Measurements from ENCODE around the gene TMEM63B. TPM values are rescaled to one million over a fixed set of nuclear protein-coding genes. Genes with fewer than 3 reads are reported as not detected.

The TMEM63B gene
- total and polyA plus RNA-seq, 2 of the 8 experiments (the other 6 are each of a cell fraction or from before 2014, with no cell fraction given) = 61.1 to 96.8 TPM

DNA sequence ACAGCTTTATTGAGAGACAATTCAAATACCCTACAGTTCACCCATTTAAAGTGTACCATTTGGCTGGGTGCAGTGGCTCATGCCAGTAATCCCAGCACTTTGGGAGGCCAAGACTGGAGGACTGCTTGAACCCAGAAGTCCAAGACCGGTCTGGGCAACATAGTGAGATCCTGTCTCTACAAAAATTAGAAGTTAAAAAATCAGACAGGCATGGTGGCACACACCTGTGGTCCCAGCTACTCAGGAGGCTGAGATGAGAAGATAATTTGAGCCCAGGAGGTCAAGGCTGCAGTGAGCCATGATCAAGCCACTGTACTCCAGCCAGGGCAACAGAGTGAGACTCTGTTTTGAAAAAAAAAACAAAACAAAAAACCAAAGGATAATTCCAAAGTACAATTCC, 40.2 kb downstream of the TMEM63B start:
- no peak overlapping the region for H4K5ac ChIP-seq (ENCODE audit: insufficient read length, low read depth, low read length)
- H3K79me1 ChIP-seq (ENCODE audit: low read depth, low read length) = no peaks in the 10 kb centered on the region
- H3K27ac ChIP-seq (ENCODE audit: low read depth, low read length) = no peak overlapping the region
- no peaks in the 10 kb centered on the region for H3K36me3 ChIP-seq (ENCODE audit: control insufficient read depth in 2 of 4, insufficient read depth in 4 of 4, low read length in 3 of 4)
- no peak overlapping the region for H2BK20ac ChIP-seq (ENCODE audit: low read length)
- no peak overlapping the region for H2AFZ ChIP-seq (ENCODE audit: low read length)
- H2BK5ac ChIP-seq (ENCODE audit: low read depth, low read length) = no peak overlapping the region
- H2BK15ac ChIP-seq (ENCODE audit: low read length) = no peak overlapping the region
- TF ChIP-seq TAF7 (optimal IDR thresholded peaks at IDR 0.05; ENCODE audit: borderline replicate concordance, low read depth, low read length) = no peak
- TF ChIP-seq NRF1 (IDR thresholded peaks at IDR 0.05; ENCODE audit: low read depth, low read length) = no peak
- no peak for TF ChIP-seq BRCA1 (IDR thresholded peaks at IDR 0.05; ENCODE audit: low read depth, low read length)
- H2BK12ac ChIP-seq (ENCODE audit: low read depth, low read length) = no peak overlapping the region
- 92% methylated on average over 1 of the region's 1 CpG; no CpG with 5 or more reads in 1 of the 2 experiments for WGBS, 2 experiments (ENCODE audit: extremely low coverage in 1 of 2, insufficient coverage in 1 of 2, insufficient read length in 1 of 2, insufficient replicate concordance in 2 of 2, low coverage in 1 of 2, low lambda C conversion rate in 2 of 2, missing lambda C conversion rate in 1 of 2)
- H4K91ac ChIP-seq (replicated peaks; ENCODE audit: insufficient read length, low read length) = no peak overlapping the region
- H3K56ac ChIP-seq (replicated peaks; ENCODE audit: insufficient read length, low read depth, low read length) = no peak overlapping the region
- H3K18ac ChIP-seq (ENCODE audit: extremely low read depth, low read length) = no peak overlapping the region
- H3K23ac ChIP-seq (ENCODE audit: insufficient read length) = no peak overlapping the region
- H3K9me3 ChIP-seq (ENCODE audit: insufficient read depth in 2 of 2, low read depth in 1 of 2, low read length in 1 of 2) = no peaks in the 10 kb centered on the region
- no peaks in the 10 kb centered on the region for H3K23me2 ChIP-seq (ENCODE audit: low read depth, low read length)
- no peak for FAIRE-seq
- no peaks in the 10 kb centered on the region for H4K20me1 ChIP-seq (replicated peaks in 1 of 2; ENCODE audit: control insufficient read depth in 1 of 2, insufficient read depth in 2 of 2, low read length in 2 of 2)
- peaks cover 0 to 18% (median 13%) of the 10 kb centered on the region in 4 experiments; a peak in 6 of 7 replicates for H3K4me1 ChIP-seq (replicated peaks in 1 of 4; ENCODE audit: control insufficient read depth in 3 of 4, insufficient read depth in 4 of 4, low read length in 3 of 4)
- no peak overlapping the region for H3K9ac ChIP-seq (replicated peaks in 1 of 4; ENCODE audit: extremely low read depth in 1 of 4, low read depth in 3 of 4, low read length in 3 of 4)
- H3K27me3 ChIP-seq (replicated peaks in 1 of 4; ENCODE audit: control insufficient read depth in 3 of 4, extremely low read depth in 1 of 4, insufficient read depth in 3 of 4, low read length in 3 of 4) = 0 out of 7 replicates have a peak, but pooled peaks cover 0 to 4% (median 0%) of the 10 kb centered on the region in 4 experiments
- H3K14ac ChIP-seq (ENCODE audit: insufficient read length) = no peak overlapping the region
- no peak overlapping the region for H4K8ac ChIP-seq (ENCODE audit: extremely low read depth, insufficient read depth, low read length)
- H3K4me3 ChIP-seq (ENCODE audit: extremely low read depth in 1 of 4, insufficient read depth in 2 of 4, low read depth in 3 of 4, low read length in 4 of 4) = no peak overlapping the region
- H2AK5ac ChIP-seq (ENCODE audit: low read depth, low read length) = no peak overlapping the region
- no peak overlapping the region for H2BK120ac ChIP-seq (replicated peaks; ENCODE audit: low read depth, low read length)
- POLR2A ChIA-PET (ENCODE audit: partially characterized antibody) = interaction anchor here (0.7 to 1.5 kb wide), 3 partner anchors 57 to 159 kb away, joined by 3 to 4 read pairs (median 3); no protein-coding TSS in a partner anchor
- CTCF ChIA-PET (ENCODE audit: partially characterized antibody) = interaction anchor here (0.7 to 3.1 kb wide), 5 partner anchors 11 to 101 kb away, joined by 3 to 22 read pairs (median 4); no protein-coding TSS in a partner anchor
- no peak overlapping the region for H3K4me2 ChIP-seq (ENCODE audit: insufficient read depth in 1 of 2, low read depth in 2 of 2, low read length in 2 of 2)
- no peaks in the 10 kb centered on the region for H3K79me2 ChIP-seq (ENCODE audit: control insufficient read depth in 1 of 2, insufficient read depth in 2 of 2, low read length in 2 of 2)
- DNase-seq (ENCODE audit: low read depth in 1 of 2, low spot score in 2 of 2) = no peak
- no peak overlapping the region for H3K4ac ChIP-seq (replicated peaks; ENCODE audit: insufficient read length, low read depth, low read length)

Measured in H1 (cell line).